GM18507 (cell line): ENCODE data around the gene RHBDF2.
"Not testable (repeated sequence)": the region's sequence is repeated elsewhere in the genome, so short reads cannot be mapped to it uniquely, and the experiment has no call there.

ENCODE experiments used
- DNase-seq: peaks from one replicate; pipeline ENCODE4 v3.0.0; 2011; ENCODE audit warnings: low read depth; ENCODE audit not compliant: insufficient read length; ENCODE audit errors: extremely low spot score
- FAIRE-seq: peaks from 2 replicates; lab custom pipeline; 2011; peaks lifted over from hg19 to GRCh38; lab: Jason Lieb, UNC

RHBDF2 gene

GRCh38 chr17:76538941-76539570 lies 37.8 kb upstream of the RHBDF2 start:
- FAIRE-seq (no peak), DNase-seq (no peak)

GRCh38 chr17:76538281-76538931 lies 37.2 kb upstream of the RHBDF2 start:
- DNase-seq = no peak
- no peak for FAIRE-seq

GRCh38 chr17:76537578-76538280 lies 36.5 kb upstream of the RHBDF2 start, which contains the start of gene CYGB:
Gene CYGB, minus strand, starts transcription at chr17:76537709. Its CDS starts 167 bp downstream, at chr17:76537542.
- DNase-seq (no peak), FAIRE-seq (no peak)

GRCh38 chr17:76537288-76537577 lies 36.0 kb upstream of the RHBDF2 start:
- no peak for FAIRE-seq
- DNase-seq = no peak

GRCh38 chr17:76536511-76537287 lies 35.5 kb upstream of the RHBDF2 start:
- DNase-seq = no peak

GRCh38 chr17:76535788-76536510 lies 34.7 kb upstream of the RHBDF2 start:
- FAIRE-seq (no peak), DNase-seq (no peak)

More at GRCh38 chr17:76536511-76537287, 35.5 kb upstream of the RHBDF2 start:
- no peak for FAIRE-seq

- FAIRE-seq (no peak), DNase-seq (no peak)
Measured at GRCh38 chr17:76534831-76535732, 33.9 kb upstream of the RHBDF2 start.

GRCh38 chr17:76533640-76534359 lies 32.6 kb upstream of the RHBDF2 start:
- FAIRE-seq, DNase-seq: not testable (repeated sequence)

- DNase-seq = no peak
- FAIRE-seq = no peak
Measured at GRCh38 chr17:76532072-76532651, 30.9 kb upstream of the RHBDF2 start.

GRCh38 chr17:76531486-76532038 lies 30.3 kb upstream of the RHBDF2 start:
- no peak for FAIRE-seq
- no peak for DNase-seq

GRCh38 chr17:76530811-76531485 lies 29.7 kb upstream of the RHBDF2 start:
- DNase-seq (no peak), FAIRE-seq (no peak)

GRCh38 chr17:76530095-76530723 lies 29.0 kb upstream of the RHBDF2 start:
- no peak for DNase-seq
- no peak for FAIRE-seq

GRCh38 chr17:76529224-76530094 lies 28.2 kb upstream of the RHBDF2 start:
- no peak for FAIRE-seq
- DNase-seq = no peak

- DNase-seq (no peak), FAIRE-seq (no peak)
Measured at GRCh38 chr17:76528528-76529223, 27.5 kb upstream of the RHBDF2 start.

- FAIRE-seq (no peak), DNase-seq (no peak)
Measured at GRCh38 chr17:76528156-76528527, 26.9 kb upstream of the RHBDF2 start.
